Nasal cavity respiratory epithelium epithelial cell of viscerocranial mucosa (primary cell): Measurements from ENCODE around the gene CHAC1. TPM values are rescaled to one million over a fixed set of nuclear protein-coding genes. Genes with fewer than 3 reads are reported as not detected.

Source experiments
- total RNA-seq: library from RNA; depleted of rRNA; stranded (reverse); fragments of >200 nt; gene quantifications from 2 replicates; pipeline ENCODE4 v1.2.3, GENCODE V29; 2014

CHAC1 gene, protein sequence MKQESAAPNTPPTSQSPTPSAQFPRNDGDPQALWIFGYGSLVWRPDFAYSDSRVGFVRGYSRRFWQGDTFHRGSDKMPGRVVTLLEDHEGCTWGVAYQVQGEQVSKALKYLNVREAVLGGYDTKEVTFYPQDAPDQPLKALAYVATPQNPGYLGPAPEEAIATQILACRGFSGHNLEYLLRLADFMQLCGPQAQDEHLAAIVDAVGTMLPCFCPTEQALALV
- total RNA-seq = 63.7 and 81.0 TPM in 2 replicates

DNA sequence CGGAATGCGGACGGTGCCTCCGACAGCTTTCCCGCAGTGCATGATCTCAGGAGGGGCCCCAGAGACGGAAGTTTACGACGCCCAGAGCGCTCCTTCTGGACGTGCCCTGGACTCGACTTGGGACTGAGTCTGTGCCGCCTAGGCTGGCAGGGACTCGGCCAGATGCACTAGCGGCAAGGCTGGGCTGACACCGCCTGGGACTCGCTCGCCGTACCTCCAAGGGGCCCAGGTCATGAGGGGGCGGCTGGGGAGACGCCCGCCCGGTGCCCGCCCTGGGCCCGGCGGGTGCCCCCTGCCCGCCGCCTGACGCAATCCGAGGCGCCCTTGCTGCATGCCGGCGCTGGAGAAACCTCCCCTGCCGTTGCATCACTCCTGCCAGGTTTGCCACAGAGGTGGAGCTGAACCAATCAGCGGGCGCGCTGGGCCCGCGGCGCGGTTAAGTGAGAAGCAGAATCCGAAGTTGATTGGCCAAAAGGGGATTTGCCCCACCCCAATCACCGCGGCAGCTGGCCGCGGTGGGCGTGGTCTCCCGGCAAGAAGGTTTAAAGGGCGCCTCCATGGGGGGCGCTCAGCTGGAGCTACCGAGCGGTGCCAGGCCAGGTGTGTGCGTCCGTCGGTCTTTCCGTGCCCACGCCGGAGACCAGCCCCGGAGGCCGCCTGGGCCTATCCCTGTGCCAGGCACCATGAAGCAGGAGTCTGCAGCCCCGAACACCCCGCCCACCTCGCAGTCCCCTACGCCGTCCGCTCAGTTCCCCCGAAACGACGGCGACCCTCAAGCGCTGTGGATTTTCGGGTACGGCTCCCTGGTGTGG lies at the start of gene CHAC1:
Gene CHAC1 (plus strand): TSS at position 571 of the 812 bp plus-strand sequence. CDS start 113 bp downstream, at position 684.

DNA sequence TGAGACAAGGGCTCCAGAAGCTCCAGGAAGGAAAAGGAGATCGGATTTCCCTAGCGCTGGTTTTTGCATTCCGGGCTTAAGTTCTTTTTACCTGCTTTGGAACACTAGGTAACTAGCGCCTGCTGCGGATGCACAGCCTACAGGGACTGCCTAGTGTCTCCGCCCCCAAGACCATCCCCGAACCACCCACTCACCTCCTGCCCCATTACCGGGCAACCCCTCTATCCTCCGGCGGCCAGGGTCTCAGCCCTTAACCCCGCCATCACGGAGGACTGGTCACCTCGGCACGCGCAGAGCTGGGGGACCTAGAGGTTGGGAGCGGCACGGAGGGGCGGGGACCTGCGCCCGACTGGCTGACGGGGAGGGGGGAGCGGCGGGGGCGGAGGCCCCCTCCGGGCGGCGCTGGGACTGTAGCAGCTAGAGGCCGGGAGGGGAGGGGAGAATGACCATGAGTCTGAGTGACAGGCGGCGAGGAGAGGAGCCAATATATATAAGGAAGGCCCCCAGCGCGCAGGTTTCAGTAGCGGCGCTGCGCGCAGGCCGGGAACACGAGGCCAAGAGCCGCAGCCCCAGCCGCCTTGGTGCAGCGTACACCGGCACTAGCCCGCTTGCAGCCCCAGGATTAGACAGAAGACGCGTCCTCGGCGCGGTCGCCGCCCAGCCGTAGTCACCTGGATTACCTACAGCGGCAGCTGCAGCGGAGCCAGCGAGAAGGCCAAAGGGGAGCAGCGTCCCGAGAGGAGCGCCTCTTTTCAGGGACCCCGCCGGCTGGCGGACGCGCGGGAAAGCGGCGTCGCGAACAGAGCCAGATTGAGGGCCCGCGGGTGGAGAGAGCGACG lies 24.2 kb upstream of the CHAC1 start, which contains the start of gene DLL4:
Gene DLL4 (plus strand): TSS at position 520 of the 839 bp plus-strand sequence. CDS start 329 bp downstream, outside the sequence.

Other genes with a start within 250 kb of the CHAC1 start
- 22.2 and 27.6 TPM in 2 replicates for gene RMDN3, start 198.2 kb upstream of the CHAC1 start, total RNA-seq
- gene GCHFR, start 189.4 kb upstream of the CHAC1 start, total RNA-seq = 4.3 and 15.7 TPM in 2 replicates
- 1.1 and 1.7 TPM in 2 replicates for gene C15orf62, start 183.5 kb upstream of the CHAC1 start, total RNA-seq
- gene ZFYVE19, start 146.4 kb upstream of the CHAC1 start, total RNA-seq = 18.8 and 30.3 TPM in 2 replicates
- 25.8 and 27.0 TPM in 2 replicates for gene DNAJC17, start 146.0 kb upstream of the CHAC1 start, total RNA-seq
- gene PPP1R14D, start 124.8 kb upstream of the CHAC1 start, total RNA-seq = not detected in 2 replicates
- 196 and 485 TPM in 2 replicates for gene SPINT1, start 109.4 kb upstream of the CHAC1 start, total RNA-seq
- 6.2 and 37.3 TPM in 2 replicates for gene RHOV, start 79.2 kb upstream of the CHAC1 start, total RNA-seq
- 23.2 and 47.6 TPM in 2 replicates for gene VPS18, start 59.0 kb upstream of the CHAC1 start, total RNA-seq
- under 0.01 and 0.07 TPM in 2 replicates for gene DLL4, start 24.1 kb upstream of the CHAC1 start, total RNA-seq
- gene INO80, start 162.8 kb downstream of the CHAC1 start, total RNA-seq = 31.1 and 37.2 TPM in 2 replicates